HFF-Myc (cell line): ENCODE data around the gene PALLD.
A peak's percentile ranks its signal among the peaks of the same experiment; 100 is the strongest.

Source experiments
- DNase-seq: peaks from one replicate; pipeline ENCODE4 v3.0.0-alpha.2; 2011; ENCODE audit warnings: low read depth; ENCODE audit errors: extremely low read depth
- H3K4me3 ChIP-seq: replicated peaks from 2 replicates; pipeline ENCODE4 v1.5.1; 2011; ENCODE audit warnings: low read depth, mild to moderate bottlenecking, control low read depth, low read length
- CTCF ChIP-seq: IDR thresholded peaks from 2 replicates; pipeline ENCODE4 v1.5.1; 2012; ENCODE audit warnings: mild to moderate bottlenecking, low read depth, low read length, control low read depth; ENCODE audit errors: missing control alignments

Gene PALLD

GRCh38 chr4:168920441-168921065, 423.7 kb downstream of the PALLD start:
- no peak for DNase-seq
- TF ChIP-seq CTCF: no peak
- H3K4me3 ChIP-seq: no peak overlapping the region

- TF ChIP-seq CTCF: peak; percentile 75
- peak; percentile 59 for DNase-seq
- H3K4me3 ChIP-seq: no peak overlapping the region
Observed at GRCh38 chr4:168923526-168924194, 426.8 kb downstream of the PALLD start.

GRCh38 chr4:168924667-168925066, 427.8 kb downstream of the PALLD start:
- no peak for DNase-seq
- TF ChIP-seq CTCF: no peak
- no peak overlapping the region for H3K4me3 ChIP-seq

GRCh38 chr4:168925789-168926490, 429.1 kb downstream of the PALLD start:
- no peak for TF ChIP-seq CTCF
- no peak overlapping the region for H3K4me3 ChIP-seq
- no peak for DNase-seq

GRCh38 chr4:168928346-168928745, 431.5 kb downstream of the PALLD start:
- no peak for DNase-seq
- H3K4me3 ChIP-seq: no peak overlapping the region
- TF ChIP-seq CTCF: no peak

- no peak overlapping the region for H3K4me3 ChIP-seq
- TF ChIP-seq CTCF: no peak
- no peak for DNase-seq
Observed at GRCh38 chr4:168928875-168929274, 432.0 kb downstream of the PALLD start.
